IPS DF 6.9 (cell line): ENCODE data around the gene DDX10.

Experiments used
- DNase-seq: peaks from one replicate; pipeline ENCODE4 v3.0.0-alpha.2; 2013; ENCODE audit warnings: low read depth, low spot score
- H3K27ac ChIP-seq: one replicate; pipeline ENCODE4 v1.5.1; 2013; ENCODE audit warnings: low read length, control low read depth
- H3K27me3 ChIP-seq: 2 replicates; pipeline ENCODE4 v1.6.1; 2013; ENCODE audit warnings: mild to moderate bottlenecking, low read length; ENCODE audit not compliant: control insufficient read depth, insufficient read depth
- H3K36me3 ChIP-seq: 2 replicates; pipeline ENCODE4 v1.6.1; 2013; ENCODE audit warnings: low read length; ENCODE audit not compliant: control insufficient read depth, insufficient read depth
- H3K4me1 ChIP-seq: 2 replicates; pipeline ENCODE4 v1.6.1; 2013; ENCODE audit warnings: low read length; ENCODE audit not compliant: control insufficient read depth, insufficient read depth
- H3K4me3 ChIP-seq: 2 replicates; pipeline ENCODE4 v1.5.1; 2013; ENCODE audit warnings: mild to moderate bottlenecking, low read length
- H3K9me3 ChIP-seq: 2 replicates; pipeline ENCODE4 v1.6.1; 2013; ENCODE audit warnings: low read length, inconsistent platforms; ENCODE audit not compliant: control insufficient read depth, insufficient read depth
- WGBS: extraction: QIAGEN DNeasy Blood & Tissue Kit; methylation state at CpG from one replicate; pipeline ENCODE4 v1.1.7; 2013; ENCODE audit warnings: mixed read lengths, missing lambda C conversion rate; ENCODE audit not compliant: insufficient read length, insufficient coverage; 5-methylcytosine and 5-hydroxymethylcytosine counted together

DDX10 gene

DNA sequence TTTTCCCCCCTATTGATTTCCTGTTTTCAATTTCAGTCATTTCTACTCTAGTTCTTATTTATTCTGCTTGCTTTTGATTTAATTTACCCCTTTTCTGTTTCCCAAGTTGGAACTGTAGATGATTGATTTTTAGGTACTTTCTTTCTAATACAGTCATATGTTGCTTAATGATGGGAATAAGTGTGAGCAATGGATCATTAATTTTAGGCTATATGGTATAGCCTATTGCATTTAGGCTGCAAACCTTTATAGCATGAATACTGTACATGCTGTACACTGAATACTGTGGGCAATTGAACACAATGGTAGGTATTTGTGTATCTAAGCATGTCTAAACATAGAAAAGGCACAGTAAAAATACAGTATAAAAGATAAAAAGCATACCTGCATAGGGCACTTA is 44.9 kb downstream of the DDX10 start:
- Histone ChIP-seq H3K4me1 (no peaks in the 10 kb centered on the region), H3K9me3 (no peaks in the 10 kb centered on the region), H3K36me3 (no peaks in the 10 kb centered on the region; the same call in 1 of the 2 replicates), H3K27ac (no peak overlapping the region), H3K27me3 (no peaks in the 10 kb centered on the region), H3K4me3 (no peak overlapping the region)
- DNase-seq = no peak

DNA sequence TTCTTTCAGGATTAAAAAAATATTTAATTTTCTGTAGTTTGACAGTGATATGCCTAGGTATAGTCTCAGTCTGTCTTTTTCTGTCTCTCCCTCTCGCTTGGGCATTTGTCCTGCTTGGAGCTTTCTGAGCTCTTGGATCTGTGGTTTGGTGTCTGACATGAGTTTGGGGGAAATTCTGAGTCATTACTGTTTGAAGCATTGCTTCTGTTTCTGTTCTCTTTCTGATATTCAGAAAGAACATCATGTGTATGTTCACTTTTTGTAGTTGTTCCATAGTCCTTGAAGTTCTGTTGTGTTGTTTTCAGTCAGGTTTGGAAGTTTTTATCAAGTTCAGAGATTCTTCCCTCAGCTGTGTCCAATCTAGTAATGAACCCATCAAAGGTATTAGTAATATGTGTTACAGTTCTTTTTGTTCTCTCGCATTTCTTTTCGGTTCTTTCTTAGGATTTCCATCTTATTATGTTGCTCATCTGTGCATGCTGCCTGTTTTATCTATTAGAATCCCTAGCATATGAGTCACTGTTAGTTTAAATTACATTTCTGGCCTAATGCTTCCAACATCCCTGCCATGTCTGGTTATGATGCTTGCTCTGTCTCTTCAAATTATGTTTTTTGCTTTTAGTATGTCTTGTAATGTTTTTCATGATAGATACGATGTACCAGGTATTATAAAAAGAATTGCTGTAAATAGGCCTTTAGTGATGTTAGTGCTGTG is 48.4 kb downstream of the DDX10 start:
- Histone ChIP-seq H3K4me3 (no peak overlapping the region), H3K27me3 (no peaks in the 10 kb centered on the region), H3K27ac (no peak overlapping the region), H3K4me1 (no peaks in the 10 kb centered on the region), H3K36me3 (no peaks in the 10 kb centered on the region), H3K9me3 (no peaks in the 10 kb centered on the region)
- no CpG with 5 or more reads among the region's 4 CpGs for WGBS
- no peak for DNase-seq

DNA sequence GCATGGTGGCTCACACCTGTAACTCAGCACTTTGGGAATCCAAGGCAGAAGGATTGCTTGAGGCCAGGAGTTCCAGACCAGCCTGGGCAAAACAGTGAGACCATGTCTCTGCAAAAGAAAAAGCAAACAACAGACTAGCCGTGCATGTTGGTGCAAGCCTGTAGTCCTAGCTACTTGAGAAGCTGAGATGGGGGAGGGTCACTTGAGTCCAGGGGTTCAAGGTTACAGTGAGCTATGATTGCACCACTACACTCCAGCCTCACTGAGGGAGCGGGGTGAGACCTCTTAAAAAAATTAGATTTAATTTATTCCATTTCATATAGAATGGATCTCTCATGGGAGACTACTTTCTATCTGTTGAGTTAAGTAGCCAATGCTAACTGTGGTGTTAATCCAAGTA is 50.4 kb downstream of the DDX10 start:
- no peaks in the 10 kb centered on the region for H3K27me3 ChIP-seq
- H3K4me1 ChIP-seq = no peaks in the 10 kb centered on the region
- H3K4me3 ChIP-seq = no peak overlapping the region
- DNase-seq = no peak
- H3K36me3 ChIP-seq = no peaks in the 10 kb centered on the region
- WGBS = no CpG with 5 or more reads among the region's 2 CpGs
- H3K27ac ChIP-seq = no peak overlapping the region
- H3K9me3 ChIP-seq = no peaks in the 10 kb centered on the region

DNA sequence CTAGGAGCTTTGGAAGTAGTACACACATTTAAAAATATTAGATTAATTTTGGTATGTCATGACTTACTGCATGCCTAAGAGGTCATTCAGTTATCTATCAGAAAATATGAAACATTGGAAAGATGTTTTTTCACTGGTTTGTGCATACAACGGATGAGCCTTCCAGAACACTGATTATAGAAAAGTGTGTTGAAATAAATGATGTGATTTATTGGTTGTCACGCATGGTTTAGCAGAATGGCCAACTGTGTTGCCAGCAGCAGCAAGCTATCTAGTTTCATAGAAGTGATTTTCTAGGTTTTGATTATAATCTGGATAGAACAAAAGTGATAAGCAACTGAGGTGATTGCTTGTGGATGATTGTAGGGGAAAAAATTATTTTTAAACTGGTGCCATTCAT is 53.6 kb downstream of the DDX10 start:
- no CpG with 5 or more reads among the region's 2 CpGs for WGBS
- H3K4me3 ChIP-seq = no peak overlapping the region
- no peak for DNase-seq
- H3K36me3 ChIP-seq = no peaks in the 10 kb centered on the region
- no peaks in the 10 kb centered on the region for H3K9me3 ChIP-seq
- no peak overlapping the region for H3K27ac ChIP-seq
- H3K4me1 ChIP-seq = no peaks in the 10 kb centered on the region
- no peaks in the 10 kb centered on the region for H3K27me3 ChIP-seq

DNA sequence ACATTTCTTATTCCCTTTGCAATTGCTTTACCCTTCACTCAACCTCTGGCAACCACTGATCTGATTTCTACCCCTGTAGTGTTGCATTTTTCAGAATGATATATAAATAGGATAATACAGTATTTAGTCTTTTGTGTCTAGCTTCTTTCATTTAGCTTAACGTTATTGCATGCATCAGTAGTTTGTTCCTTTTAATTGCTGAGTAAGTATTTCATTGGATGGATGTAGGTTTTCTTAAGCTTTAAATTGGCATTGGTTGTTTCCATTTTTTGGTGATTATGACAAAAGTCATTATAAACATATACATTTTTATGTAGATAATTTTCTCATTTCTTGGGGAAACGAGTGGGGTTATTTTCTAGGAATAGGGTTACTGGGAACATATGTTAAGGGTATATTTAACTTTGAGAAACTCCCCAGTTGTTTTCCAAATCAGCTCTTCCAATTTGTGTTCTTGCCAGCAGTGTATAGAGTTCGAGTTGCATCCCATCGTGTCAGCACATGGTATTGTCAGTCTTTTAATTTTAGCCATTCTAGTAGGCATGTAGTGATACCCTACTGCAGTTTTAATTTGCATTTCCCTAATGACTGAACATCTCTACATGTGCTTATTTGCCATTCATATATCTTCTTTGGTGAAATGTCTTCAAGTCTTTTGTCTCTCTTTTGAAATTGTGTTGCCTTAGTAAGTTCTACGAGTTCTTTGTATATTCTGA is 60.3 kb downstream of the DDX10 start:
- H3K36me3 ChIP-seq = no peaks in the 10 kb centered on the region
- no peak overlapping the region for H3K27ac ChIP-seq
- no peaks in the 10 kb centered on the region for H3K9me3 ChIP-seq
- no peak overlapping the region for H3K4me3 ChIP-seq
- H3K4me1 ChIP-seq = no peaks in the 10 kb centered on the region
- DNase-seq = no peak
- H3K27me3 ChIP-seq = no peaks in the 10 kb centered on the region
- WGBS = no CpG with 5 or more reads among the region's 5 CpGs

DNA sequence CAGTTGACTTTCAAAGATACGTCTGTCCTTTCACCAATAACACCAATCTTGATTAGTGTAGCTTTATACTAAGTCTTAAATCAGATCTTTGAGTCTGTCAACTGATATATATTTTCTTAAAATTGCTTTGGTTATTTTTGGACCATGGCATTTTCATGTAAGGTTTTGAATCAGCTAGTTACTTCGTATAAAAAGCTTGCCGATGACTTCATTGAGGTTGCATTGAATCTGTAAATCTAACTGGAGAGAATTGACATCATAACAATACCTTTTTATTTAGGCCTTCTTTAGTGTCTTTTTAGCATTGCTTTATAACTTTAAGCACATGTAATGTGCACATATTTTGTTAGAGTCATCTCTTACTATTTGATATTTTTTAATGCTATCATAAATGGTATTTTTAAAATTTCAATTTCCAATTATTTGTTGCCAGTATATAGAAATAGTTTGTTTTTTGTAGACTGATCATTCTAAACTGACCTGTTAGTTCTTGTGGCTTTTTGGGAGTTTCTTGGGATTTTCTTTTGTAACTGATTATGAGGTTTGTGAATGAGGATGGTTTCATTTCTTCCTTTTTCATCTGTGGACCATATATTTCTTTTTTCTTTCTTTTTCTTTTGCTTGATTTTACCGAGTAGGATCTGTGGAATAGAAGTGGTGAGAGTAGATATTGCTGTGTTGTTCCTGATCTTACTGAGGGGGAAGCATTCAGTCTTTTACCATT is 61.4 kb downstream of the DDX10 start:
- Histone ChIP-seq H3K4me1 (no peaks in the 10 kb centered on the region), H3K27ac (no peak overlapping the region), H3K4me3 (no peak overlapping the region), H3K36me3 (no peaks in the 10 kb centered on the region), H3K27me3 (no peaks in the 10 kb centered on the region), H3K9me3 (no peaks in the 10 kb centered on the region)
- no CpG with 5 or more reads among the region's 4 CpGs for WGBS
- DNase-seq = no peak

DNA sequence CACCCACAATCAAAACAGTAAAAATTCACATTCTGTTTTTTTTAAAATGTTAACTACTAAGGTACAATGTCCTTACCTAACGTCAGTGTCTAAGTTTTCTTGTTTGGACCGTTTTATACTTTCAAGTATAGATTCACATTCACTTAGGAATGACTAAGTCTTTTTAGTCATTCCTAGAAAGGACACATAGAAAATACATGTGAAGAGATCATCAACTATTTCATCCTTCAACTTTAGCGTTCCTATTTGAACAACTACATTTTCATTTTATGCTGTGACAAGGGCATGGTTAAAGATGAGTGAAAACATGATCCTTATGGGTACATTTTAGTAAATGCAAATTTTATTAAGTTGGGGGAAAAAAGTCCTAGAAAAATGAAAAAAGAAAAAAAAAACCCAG is 62.8 kb downstream of the DDX10 start:
- no peaks in the 10 kb centered on the region for H3K36me3 ChIP-seq
- DNase-seq = no peak
- no CpG with 5 or more reads among the region's 3 CpGs for WGBS
- no peaks in the 10 kb centered on the region for H3K4me1 ChIP-seq
- no peak overlapping the region for H3K27ac ChIP-seq
- H3K4me3 ChIP-seq = no peak overlapping the region
- H3K9me3 ChIP-seq = no peaks in the 10 kb centered on the region
- H3K27me3 ChIP-seq = no peaks in the 10 kb centered on the region

DNA sequence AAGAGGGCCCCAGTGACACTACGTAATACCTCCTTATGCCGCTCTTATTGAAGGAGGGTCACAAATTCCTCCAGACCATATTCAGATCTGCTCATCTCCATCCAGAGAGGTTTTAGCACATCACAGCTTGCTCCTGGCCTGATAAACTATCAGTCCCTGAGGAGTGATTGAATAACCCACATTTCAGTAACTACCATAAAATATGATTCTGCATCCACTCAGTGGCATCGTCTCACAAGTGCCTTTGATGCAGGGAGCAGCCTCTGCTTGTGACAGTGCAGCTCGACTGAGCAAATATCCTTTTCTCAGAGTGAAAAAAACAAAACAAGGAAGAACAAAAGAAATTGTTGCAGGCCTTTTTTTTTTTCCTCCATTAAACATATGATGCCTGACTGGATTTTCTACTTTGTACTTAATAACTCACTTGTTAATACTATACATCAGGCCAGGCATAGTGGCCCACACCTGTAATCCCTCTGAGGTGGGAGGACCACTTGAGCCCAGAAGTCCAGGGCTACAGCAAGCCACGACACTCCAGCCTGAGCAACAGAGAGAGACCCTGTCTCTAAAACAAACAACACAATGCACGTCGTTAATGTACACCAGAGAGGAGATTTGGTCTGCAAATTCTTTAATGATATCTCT is 64.5 kb downstream of the DDX10 start:
- H3K9me3 ChIP-seq = no peaks in the 10 kb centered on the region
- no peaks in the 10 kb centered on the region for H3K4me1 ChIP-seq
- H3K27me3 ChIP-seq = no peaks in the 10 kb centered on the region
- no CpG with 5 or more reads among the region's 7 CpGs for WGBS
- H3K4me3 ChIP-seq = no peak overlapping the region
- no peak for DNase-seq
- H3K36me3 ChIP-seq = no peaks in the 10 kb centered on the region
- no peak overlapping the region for H3K27ac ChIP-seq

DNA sequence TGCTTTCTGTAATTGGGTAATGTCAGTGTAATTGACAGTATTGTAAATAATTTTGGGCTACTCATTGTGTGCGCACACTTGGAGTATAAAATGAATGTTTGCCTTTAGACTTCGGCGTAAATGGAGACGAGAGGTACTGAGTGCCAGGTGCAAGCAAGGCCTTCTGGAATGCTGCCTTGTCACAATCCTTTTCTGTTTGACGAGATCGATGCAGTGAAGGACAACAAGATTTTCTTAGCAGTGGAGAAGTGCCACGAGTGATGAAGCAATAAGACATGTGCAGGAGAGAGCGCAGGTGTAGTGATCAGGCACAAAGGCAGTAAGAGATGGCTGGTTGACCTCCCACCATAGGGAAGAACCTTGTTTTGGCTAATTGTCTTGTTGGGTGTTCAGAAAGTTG is 67.5 kb downstream of the DDX10 start:
- no CpG with 5 or more reads among the region's 8 CpGs for WGBS
- Histone ChIP-seq H3K36me3 (no peaks in the 10 kb centered on the region), H3K4me3 (no peak overlapping the region), H3K27me3 (no peaks in the 10 kb centered on the region), H3K9me3 (no peaks in the 10 kb centered on the region), H3K4me1 (no peaks in the 10 kb centered on the region), H3K27ac (no peak overlapping the region)
- no peak for DNase-seq

DNA sequence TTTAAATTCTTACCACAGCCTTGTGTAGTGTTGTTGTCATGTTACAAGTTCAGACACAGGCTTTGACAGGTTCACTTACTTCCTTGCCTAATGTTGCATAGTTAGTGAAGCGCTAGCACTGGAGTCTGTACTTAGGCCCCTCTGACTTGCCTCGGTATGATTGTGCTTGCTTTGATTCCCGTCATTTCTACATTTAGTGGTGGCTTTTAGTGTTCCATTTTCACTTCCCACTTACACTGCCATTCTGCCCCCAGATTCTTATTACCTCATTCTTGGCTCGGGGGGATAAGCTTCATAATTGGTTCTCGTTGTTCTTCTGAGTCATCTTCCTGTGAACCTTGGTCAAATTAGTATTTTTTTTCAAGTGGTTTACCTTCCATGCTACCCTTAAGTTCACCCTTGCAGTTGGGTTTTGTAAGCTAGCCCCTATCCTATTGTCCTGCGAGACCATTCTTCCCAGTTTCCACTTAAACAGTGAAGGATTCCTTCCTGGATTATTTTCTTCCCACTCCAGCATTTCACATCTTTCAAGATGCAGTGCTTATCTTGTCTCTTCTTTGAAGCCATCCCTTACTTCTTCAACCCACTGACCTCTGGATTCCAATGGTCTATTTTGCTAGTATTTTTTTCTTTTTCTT is 68.7 kb downstream of the DDX10 start:
- H3K4me1 ChIP-seq = no peaks in the 10 kb centered on the region
- no peak overlapping the region for H3K27ac ChIP-seq
- no peaks in the 10 kb centered on the region for H3K27me3 ChIP-seq
- no CpG with 5 or more reads among the region's 6 CpGs for WGBS
- H3K9me3 ChIP-seq = no peaks in the 10 kb centered on the region
- no peaks in the 10 kb centered on the region for H3K36me3 ChIP-seq
- no peak for DNase-seq
- H3K4me3 ChIP-seq = no peak overlapping the region
